ENCODE measurements around the gene TIMM44. TPM values are rescaled to one million over a fixed set of nuclear protein-coding genes. Genes with fewer than 3 reads are reported as not detected.

Gene TIMM44
- total and polyA plus RNA-seq, 8 donors: 36.7 to 56.5 (median 43.4) TPM

- no peak overlapping the region for H3K4me3 ChIP-seq
- H3K27ac ChIP-seq: no peak overlapping the region
- TF ChIP-seq CTCF (IDR thresholded peaks at IDR 0.05): no peak
- peaks cover 0 to 95% of the 10 kb centered on the region in 2 donors for H3K36me3 ChIP-seq
- DNase-seq (peak in 1 of 4 donors; percentile 15), ATAC-seq (no peak)
- no peaks in the 10 kb centered on the region for H3K4me1 ChIP-seq
- H3K9me3 ChIP-seq: no peaks in the 10 kb centered on the region
- intact Hi-C loops (cut with DNase I): no loop called here
- no peaks in the 10 kb centered on the region for H3K27me3 ChIP-seq
Measured at GRCh38 chr19:7978179-7978825, 34.8 kb upstream of the TIMM44 start.

- H3K36me3 ChIP-seq: peaks cover 0 to 95% of the 10 kb centered on the region in 2 donors
- no peak for ATAC-seq
- peak in 1 of 4 donors; percentile 18 for DNase-seq
- H3K27me3 ChIP-seq: no peaks in the 10 kb centered on the region
- intact Hi-C loops (cut with DNase I): no loop called here
- no peaks in the 10 kb centered on the region for H3K9me3 ChIP-seq
- no peak overlapping the region for H3K27ac ChIP-seq
- no peaks in the 10 kb centered on the region for H3K4me1 ChIP-seq
- H3K4me3 ChIP-seq: no peak overlapping the region
- no peak for TF ChIP-seq CTCF (IDR thresholded peaks at IDR 0.05)
Measured at GRCh38 chr19:7977723-7978040, 34.2 kb upstream of the TIMM44 start.

- no peak for TF ChIP-seq CTCF (IDR thresholded peaks at IDR 0.05)
- H3K27me3 ChIP-seq: no peaks in the 10 kb centered on the region
- no peak overlapping the region for H3K27ac ChIP-seq
- DNase-seq (peak in 1 of 4 donors; percentile 71), ATAC-seq (no peak)
- intact Hi-C loops (cut with DNase I): no loop called here
- no peak overlapping the region for H3K4me3 ChIP-seq
- no peaks in the 10 kb centered on the region for H3K9me3 ChIP-seq
- peaks cover 0 to 95% of the 10 kb centered on the region in 2 donors for H3K36me3 ChIP-seq
- H3K4me1 ChIP-seq: no peaks in the 10 kb centered on the region
Measured at GRCh38 chr19:7977021-7977722, 33.7 kb upstream of the TIMM44 start.

- DNase-seq: no peak
- Histone ChIP-seq H3K4me1 (no peaks in the 10 kb centered on the region), H3K36me3 (peaks cover 0 to 95% of the 10 kb centered on the region in 2 donors), H3K9me3 (no peaks in the 10 kb centered on the region), H3K27ac (no peak overlapping the region), H3K27me3 (no peaks in the 10 kb centered on the region), H3K4me3 (no peak overlapping the region)
- ATAC-seq: no peak
- no peak for TF ChIP-seq CTCF (IDR thresholded peaks at IDR 0.05)
- intact Hi-C loops (cut with DNase I): no loop called here
Measured at GRCh38 chr19:7976461-7976860, 33.0 kb upstream of the TIMM44 start.

- H3K9me3 ChIP-seq: no peaks in the 10 kb centered on the region
- DNase-seq (peak in 1 of 4 donors; percentile 54), ATAC-seq (no peak)
- TF ChIP-seq CTCF (IDR thresholded peaks at IDR 0.05): no peak
- H3K27me3 ChIP-seq: no peaks in the 10 kb centered on the region
- H3K27ac ChIP-seq: no peak overlapping the region
- H3K4me1 ChIP-seq: no peaks in the 10 kb centered on the region
- H3K4me3 ChIP-seq: no peak overlapping the region
- H3K36me3 ChIP-seq: peaks cover 0 to 92% of the 10 kb centered on the region in 2 donors
- intact Hi-C loops (cut with DNase I): no loop called here
Measured at GRCh38 chr19:7975037-7975436, 31.6 kb upstream of the TIMM44 start.
